GM13977 (cell line): Measurements from ENCODE around the gene RNF32.

Source experiments
- DNase-seq: peaks from one replicate; pipeline ENCODE4 v3.0.0; 2012; ENCODE audit warnings: low spot score
- CTCF ChIP-seq: IDR thresholded peaks from 2 replicates; pipeline ENCODE4 v1.5.1; 2012; ENCODE audit warnings: mild to moderate bottlenecking, control low read depth; ENCODE audit not compliant: insufficient read depth; ENCODE audit errors: extremely low read depth, missing control alignments
- in situ Hi-C: fragments of 300-500 bp; cut with MboI; formaldehyde crosslinking; loops from one replicate; pipeline ENCODE4 v1.12.0; 2022; ENCODE audit warnings: low sequenced_read_pairs, low pct_unique_long_range_greater_than_20kb, mixed read lengths, inconsistent platforms; ENCODE audit not compliant: unreplicated experiment

Gene RNF32

GRCh38 chr7:156640257-156640948 is at the start of gene RNF32:
Gene RNF32, plus strand, starts transcription at chr7:156640774. Its CDS starts 3,104 bp downstream, at chr7:156643878.
- in situ Hi-C loops, result loop anchor here (10.0 kb wide), 1 partner anchor 174 kb away; no protein-coding TSS in a partner anchor

GRCh38 chr7:156592155-156592884 is 48.3 kb upstream of the RNF32 start:
- in situ Hi-C loops, result no loop called here
- TF ChIP-seq CTCF, result no peak
- DNase-seq, result no peak

More at GRCh38 chr7:156640257-156640948, at the start of gene RNF32:
- peak; percentile 98 for DNase-seq
- TF ChIP-seq CTCF, result no peak

GRCh38 chr7:156594283-156595080 is 46.1 kb upstream of the RNF32 start:
- DNase-seq, result no peak
- in situ Hi-C loops, result no loop called here
- no peak for TF ChIP-seq CTCF

- TF ChIP-seq CTCF, result no peak
- in situ Hi-C loops, result no loop called here
Observed at GRCh38 chr7:156600496-156600895, 40.1 kb upstream of the RNF32 start.

GRCh38 chr7:156602283-156602682 is 38.3 kb upstream of the RNF32 start:
- in situ Hi-C loops, result no loop called here
- no peak for DNase-seq
- no peak for TF ChIP-seq CTCF

More at GRCh38 chr7:156600496-156600895, 40.1 kb upstream of the RNF32 start:
- DNase-seq, result no peak

GRCh38 chr7:156603011-156603410 is 37.6 kb upstream of the RNF32 start:
- in situ Hi-C loops, result no loop called here
- no peak for TF ChIP-seq CTCF

More at GRCh38 chr7:156603011-156603410, 37.6 kb upstream of the RNF32 start:
- DNase-seq, result no peak
